Neural cell (in vitro differentiated cells): ENCODE results near the gene HCN1.

Experiments
- EP300 ChIP-seq: fragments of 450-650 bp; conservative IDR thresholded peaks from 2 replicates; pipeline ENCODE4 v1.6.1; 2014; ENCODE audit warnings: antibody characterized with exemption, mild to moderate bottlenecking, moderate library complexity; ENCODE audit not compliant: poor library complexity, severe bottlenecking
- EZH2 ChIP-seq: fragments of 200-600, 300-800 bp; shearing (Covaris generic), sonication (generic); IDR thresholded peaks from 2 replicates; pipeline ENCODE4 v1.6.1; 2014; ENCODE audit warnings: antibody characterized with exemption, low read length, borderline replicate concordance, mild to moderate bottlenecking; ENCODE audit not compliant: insufficient read depth, poor library complexity, severe bottlenecking
- MXI1 ChIP-seq: fragments of 450-650 bp; conservative IDR thresholded peaks from 2 replicates; pipeline ENCODE4 v1.6.1; 2014; ENCODE audit warnings: antibody characterized with exemption, mild to moderate bottlenecking; ENCODE audit not compliant: poor library complexity, severe bottlenecking
- RAD21 ChIP-seq: fragments of 450-650 bp; conservative IDR thresholded peaks from 2 replicates; pipeline ENCODE4 v1.6.1; 2014; ENCODE audit warnings: antibody characterized with exemption, mild to moderate bottlenecking, moderate library complexity
- SMC3 ChIP-seq: fragments of 450-650 bp; conservative IDR thresholded peaks from 2 replicates; pipeline ENCODE4 v1.6.1; 2014; ENCODE audit warnings: antibody characterized with exemption, mild to moderate bottlenecking, moderate library complexity; ENCODE audit not compliant: poor library complexity
- TF ChIP-seq, protein P1 (sequence below): fragments of 450-650 bp; IDR thresholded peaks from 2 replicates; pipeline ENCODE4 v1.5.1; 2014; ENCODE audit warnings: antibody characterized with exemption, mild to moderate bottlenecking, moderate library complexity; ENCODE audit not compliant: poor library complexity, severe bottlenecking
- TF ChIP-seq, protein P2 (sequence below): IDR thresholded peaks from 2 replicates; pipeline ENCODE4 v1.6.1; 2012; ENCODE audit warnings: borderline replicate concordance

DNA sequence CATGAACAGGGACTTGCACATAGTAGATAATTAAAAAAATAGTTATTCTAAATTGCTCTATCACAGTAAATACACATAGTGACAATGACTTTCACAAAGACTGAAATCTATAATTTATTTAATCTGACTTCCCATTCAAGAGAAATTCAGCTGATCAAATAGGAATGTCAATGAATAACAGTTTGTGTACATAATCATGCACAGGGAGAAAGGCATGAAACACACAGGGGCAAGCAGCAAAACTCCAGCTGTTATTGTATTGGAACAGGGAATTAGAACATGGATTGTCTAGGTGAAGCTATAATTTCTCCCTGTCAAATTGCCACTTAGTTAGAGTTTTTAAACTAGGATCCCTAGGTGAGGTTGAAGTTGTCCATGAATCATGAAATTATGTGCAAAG lies 99.9 kb downstream of the HCN1 start:
- TF ChIP-seq, protein P1, sequence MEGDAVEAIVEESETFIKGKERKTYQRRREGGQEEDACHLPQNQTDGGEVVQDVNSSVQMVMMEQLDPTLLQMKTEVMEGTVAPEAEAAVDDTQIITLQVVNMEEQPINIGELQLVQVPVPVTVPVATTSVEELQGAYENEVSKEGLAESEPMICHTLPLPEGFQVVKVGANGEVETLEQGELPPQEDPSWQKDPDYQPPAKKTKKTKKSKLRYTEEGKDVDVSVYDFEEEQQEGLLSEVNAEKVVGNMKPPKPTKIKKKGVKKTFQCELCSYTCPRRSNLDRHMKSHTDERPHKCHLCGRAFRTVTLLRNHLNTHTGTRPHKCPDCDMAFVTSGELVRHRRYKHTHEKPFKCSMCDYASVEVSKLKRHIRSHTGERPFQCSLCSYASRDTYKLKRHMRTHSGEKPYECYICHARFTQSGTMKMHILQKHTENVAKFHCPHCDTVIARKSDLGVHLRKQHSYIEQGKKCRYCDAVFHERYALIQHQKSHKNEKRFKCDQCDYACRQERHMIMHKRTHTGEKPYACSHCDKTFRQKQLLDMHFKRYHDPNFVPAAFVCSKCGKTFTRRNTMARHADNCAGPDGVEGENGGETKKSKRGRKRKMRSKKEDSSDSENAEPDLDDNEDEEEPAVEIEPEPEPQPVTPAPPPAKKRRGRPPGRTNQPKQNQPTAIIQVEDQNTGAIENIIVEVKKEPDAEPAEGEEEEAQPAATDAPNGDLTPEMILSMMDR = no peak
- TF ChIP-seq EZH2 = no peak
- no peak for TF ChIP-seq SMC3
- no peak for TF ChIP-seq EP300
- no peak for TF ChIP-seq MXI1
- TF ChIP-seq, protein P2, sequence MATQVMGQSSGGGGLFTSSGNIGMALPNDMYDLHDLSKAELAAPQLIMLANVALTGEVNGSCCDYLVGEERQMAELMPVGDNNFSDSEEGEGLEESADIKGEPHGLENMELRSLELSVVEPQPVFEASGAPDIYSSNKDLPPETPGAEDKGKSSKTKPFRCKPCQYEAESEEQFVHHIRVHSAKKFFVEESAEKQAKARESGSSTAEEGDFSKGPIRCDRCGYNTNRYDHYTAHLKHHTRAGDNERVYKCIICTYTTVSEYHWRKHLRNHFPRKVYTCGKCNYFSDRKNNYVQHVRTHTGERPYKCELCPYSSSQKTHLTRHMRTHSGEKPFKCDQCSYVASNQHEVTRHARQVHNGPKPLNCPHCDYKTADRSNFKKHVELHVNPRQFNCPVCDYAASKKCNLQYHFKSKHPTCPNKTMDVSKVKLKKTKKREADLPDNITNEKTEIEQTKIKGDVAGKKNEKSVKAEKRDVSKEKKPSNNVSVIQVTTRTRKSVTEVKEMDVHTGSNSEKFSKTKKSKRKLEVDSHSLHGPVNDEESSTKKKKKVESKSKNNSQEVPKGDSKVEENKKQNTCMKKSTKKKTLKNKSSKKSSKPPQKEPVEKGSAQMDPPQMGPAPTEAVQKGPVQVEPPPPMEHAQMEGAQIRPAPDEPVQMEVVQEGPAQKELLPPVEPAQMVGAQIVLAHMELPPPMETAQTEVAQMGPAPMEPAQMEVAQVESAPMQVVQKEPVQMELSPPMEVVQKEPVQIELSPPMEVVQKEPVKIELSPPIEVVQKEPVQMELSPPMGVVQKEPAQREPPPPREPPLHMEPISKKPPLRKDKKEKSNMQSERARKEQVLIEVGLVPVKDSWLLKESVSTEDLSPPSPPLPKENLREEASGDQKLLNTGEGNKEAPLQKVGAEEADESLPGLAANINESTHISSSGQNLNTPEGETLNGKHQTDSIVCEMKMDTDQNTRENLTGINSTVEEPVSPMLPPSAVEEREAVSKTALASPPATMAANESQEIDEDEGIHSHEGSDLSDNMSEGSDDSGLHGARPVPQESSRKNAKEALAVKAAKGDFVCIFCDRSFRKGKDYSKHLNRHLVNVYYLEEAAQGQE = no peak
- TF ChIP-seq RAD21 = no peak
